ENCODE results near the gene SLC35A5.
A peak's percentile ranks its signal among the peaks of the same experiment; 100 is the strongest.
"Not testable (repeated sequence)": the region's sequence is repeated elsewhere in the genome, so short reads cannot be mapped to it uniquely, and the experiment has no call there.

SLC35A5 gene, protein sequence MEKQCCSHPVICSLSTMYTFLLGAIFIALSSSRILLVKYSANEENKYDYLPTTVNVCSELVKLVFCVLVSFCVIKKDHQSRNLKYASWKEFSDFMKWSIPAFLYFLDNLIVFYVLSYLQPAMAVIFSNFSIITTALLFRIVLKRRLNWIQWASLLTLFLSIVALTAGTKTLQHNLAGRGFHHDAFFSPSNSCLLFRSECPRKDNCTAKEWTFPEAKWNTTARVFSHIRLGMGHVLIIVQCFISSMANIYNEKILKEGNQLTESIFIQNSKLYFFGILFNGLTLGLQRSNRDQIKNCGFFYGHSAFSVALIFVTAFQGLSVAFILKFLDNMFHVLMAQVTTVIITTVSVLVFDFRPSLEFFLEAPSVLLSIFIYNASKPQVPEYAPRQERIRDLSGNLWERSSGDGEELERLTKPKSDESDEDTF

DNA sequence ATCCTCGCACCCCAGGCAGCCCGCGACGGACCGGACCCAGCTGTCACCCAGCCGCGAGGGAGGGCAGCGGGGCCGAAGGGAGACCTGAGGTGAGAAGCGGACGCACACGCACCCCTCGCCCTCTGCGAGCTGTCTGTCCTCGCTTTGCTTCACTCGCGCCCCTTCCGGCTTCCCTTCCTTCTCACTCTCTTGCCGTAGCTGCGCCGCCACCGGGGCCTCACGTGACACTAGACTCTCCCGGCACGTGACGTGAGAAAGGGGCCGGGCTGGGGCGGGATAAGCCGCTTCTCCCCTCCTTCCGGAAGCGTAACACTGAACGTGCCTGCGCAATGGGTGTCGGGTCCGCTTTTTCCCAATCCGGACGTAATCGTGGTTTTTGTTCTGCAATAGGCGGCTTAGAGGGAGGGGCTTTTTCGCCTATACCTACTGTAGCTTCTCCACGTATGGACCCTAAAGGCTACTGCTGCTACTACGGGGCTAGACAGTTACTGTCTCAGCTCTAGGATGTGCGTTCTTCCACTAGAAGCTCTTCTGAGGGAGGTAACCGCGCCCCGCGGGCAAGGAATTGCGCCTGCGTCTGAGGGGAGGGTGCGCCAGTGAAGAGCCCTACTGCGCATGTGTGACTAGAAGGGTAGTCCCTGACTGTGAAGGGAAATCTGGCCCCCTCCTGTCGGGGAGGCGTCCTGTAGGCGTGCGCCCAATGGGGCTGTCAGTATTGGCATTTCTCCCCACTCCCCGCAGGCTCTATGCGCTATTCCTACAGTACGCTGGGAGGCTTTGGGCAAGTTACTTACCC lies at the start of gene SLC35A5, which contains the start of gene ATG3:
Gene SLC35A5 (plus strand): TSS at position 312 of the 796 bp plus-strand sequence. CDS start 1,359 bp downstream, outside the sequence.
Gene ATG3 (minus strand): TSS at position 229 of the 796 bp plus-strand sequence. CDS start 434 bp downstream, outside the sequence.
- peak; percentile 99 for DNase-seq (ENCODE audit: low read depth in 2 of 2)

DNA sequence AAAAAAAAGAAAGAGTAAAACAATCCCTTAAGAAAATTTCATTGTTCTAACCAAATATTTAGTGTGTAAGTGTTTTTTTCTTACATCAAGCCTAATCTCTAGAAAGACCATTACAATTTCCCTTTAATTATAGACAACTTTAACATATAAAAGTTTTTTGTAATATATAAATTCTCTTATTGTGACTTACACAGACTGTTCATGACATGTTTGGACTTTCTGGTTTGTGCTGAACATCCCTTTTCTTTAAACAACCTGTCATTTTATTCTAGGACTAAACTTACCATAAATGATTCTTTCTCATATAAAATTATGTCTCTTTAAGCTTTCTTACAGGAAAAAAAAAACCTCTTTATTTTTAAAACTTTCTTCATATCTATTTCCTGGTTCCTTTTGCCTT lies 49.5 kb upstream of the SLC35A5 start:
- no peak for DNase-seq (ENCODE audit: low read depth in 2 of 2)

DNA sequence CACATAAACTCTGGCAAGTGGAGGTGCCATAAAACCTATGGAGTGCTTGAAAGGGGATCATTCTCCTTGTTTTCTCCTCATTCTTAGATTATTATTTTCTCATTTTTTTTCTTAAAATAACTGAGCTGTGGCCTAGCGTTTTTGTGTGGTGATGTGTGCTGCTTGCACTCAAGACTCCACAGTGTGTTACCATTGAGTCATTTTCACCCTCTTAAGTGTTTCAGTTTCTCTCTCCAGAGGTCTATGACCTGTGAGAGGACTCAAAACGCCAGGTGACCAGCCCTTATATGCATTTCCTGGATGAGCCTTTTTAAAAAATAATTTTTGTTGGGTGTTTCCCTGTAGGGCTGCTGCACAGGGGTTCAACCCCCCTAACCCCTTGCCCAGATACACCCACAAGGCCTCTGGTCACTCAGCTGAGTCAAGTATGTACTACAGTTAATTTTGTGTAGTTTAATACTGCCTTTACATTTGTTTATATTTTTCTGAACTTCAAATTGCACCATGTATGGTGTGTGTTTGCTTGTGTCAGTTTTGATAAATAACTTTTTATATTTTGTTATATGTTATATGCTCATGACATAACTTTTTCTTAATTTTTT lies 47.2 kb upstream of the SLC35A5 start:
- no peak for DNase-seq (ENCODE audit: low read depth in 2 of 2)

DNA sequence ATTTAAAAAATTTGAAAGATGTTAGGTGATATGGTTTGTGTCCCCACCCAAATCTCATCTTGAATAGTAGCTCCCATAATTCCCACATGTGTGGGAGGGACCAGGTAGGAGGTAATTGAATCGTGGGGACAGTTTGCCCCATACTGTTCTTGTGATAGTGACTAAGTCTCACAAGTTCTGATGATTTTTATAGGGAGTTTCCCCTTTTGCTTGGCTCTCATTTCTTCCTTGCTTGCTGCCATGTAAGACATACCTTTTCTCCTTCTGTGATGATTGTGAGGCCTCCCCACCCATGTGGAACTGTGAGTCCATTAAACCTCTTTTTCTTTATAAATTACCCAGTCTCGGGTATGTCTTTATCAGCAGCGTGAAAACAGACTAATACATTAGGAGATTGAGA lies 42.9 kb upstream of the SLC35A5 start:
- DNase-seq (ENCODE audit: low read depth in 2 of 2) = not testable (repeated sequence)

DNA sequence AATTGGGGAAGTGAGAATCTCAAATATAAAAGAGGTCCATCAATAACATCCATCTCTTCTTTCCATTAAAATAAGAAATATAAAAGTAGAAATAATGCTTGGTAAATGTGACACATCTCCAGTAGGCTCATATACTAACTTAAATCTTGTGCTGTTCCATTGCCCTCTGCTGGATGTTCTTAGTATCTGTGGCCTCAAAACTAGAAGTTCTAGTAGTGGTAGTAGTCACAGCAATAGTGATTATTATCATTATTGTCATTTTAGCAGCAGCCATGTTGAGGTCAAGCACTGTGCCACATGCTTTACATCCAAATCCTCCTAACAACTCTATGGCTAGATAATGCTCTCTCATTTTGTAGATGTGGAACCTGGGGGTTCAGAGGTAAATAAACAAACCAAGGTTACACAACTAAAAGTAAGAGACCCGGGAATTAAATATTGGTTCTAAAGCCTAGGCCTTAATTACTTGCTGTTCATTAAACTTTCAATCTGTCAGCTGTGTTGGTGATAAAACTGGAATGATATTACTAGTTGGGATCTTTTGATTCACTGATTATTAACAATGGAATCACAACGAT lies 42.3 kb upstream of the SLC35A5 start:
- no peak for DNase-seq (ENCODE audit: low read depth in 2 of 2)

DNA sequence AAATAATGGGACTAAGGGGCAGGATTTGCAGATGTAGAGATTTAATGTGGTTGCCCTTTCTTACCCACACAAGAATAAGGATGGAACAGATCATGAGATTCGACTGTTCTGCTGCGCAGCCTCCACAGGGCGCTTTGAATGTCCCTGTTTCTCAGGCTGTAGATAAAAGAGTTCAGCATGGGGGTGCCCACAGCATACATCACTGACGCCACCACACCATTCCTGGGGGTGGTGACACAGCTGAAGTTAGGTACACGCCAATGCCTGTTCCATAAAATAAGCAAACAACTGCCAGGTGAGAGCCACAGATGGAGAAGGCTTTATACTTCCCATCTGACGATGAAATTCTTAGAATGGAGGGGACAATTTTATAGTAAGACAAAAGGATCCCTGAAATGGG lies 37.7 kb upstream of the SLC35A5 start:
- DNase-seq (ENCODE audit: low read depth in 2 of 2) = not testable (repeated sequence)

GRCh38 chr3:112530573-112530972 lies 31.3 kb upstream of the SLC35A5 start:
- no peak for DNase-seq (ENCODE audit: low read depth in 2 of 2)

GRCh38 chr3:112531358-112531781 lies 30.5 kb upstream of the SLC35A5 start:
- DNase-seq (ENCODE audit: low read depth in 2 of 2) = no peak

- DNase-seq (ENCODE audit: low read depth in 2 of 2) = no peak
Observed at GRCh38 chr3:112539825-112540650, 21.8 kb upstream of the SLC35A5 start.

GRCh38 chr3:112546216-112546759 lies 15.6 kb upstream of the SLC35A5 start:
- no peak for DNase-seq (ENCODE audit: low read depth in 2 of 2)

DNA sequence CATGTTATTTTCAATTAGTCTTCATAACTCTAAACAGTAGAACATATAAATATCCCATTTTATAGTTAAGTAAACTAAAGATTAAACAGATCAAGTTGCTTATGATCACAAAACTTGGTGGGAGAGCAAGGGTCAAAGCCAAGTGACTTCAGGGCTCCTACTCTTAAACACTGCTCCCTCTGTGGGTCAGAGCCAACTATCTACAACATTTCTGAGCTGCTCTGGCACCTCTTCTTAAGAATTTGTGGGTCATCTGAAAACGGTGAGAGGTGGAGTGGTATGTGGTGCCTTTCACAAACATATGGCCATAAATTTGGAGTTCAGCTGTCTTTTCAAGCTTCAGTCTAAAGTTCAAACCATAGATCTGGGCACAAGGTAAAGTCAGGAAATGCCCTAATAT lies 11.0 kb upstream of the SLC35A5 start:
- no peak for DNase-seq (ENCODE audit: low read depth in 2 of 2)

DNA sequence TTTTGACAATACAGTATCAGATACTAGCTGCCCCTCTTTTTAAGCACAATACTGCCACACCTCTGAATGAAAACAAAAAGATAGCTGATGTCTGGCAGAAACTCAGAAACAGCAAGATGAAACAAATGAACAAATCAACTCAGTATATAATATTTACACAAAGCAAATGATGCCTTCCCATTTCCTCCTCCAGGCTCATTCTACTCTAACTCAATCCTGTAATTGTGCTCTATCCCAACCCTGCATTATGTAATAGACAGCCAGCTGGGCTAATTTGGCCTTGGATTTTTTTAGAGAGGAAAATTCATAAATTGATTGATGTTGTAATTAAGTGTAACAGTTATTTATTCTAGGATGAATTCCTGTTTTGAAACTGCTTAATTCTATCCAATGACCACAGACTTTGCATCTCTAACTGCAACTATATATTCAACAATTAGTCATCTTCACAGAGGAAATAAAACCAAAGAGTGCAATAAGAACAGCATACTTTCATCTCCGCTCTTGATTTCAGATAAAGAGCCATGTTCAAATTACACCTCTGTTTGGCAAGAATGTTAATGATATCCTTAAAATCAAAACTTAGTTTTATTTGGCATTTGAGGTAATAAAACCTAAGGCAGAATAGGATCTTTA lies 6.2 kb upstream of the SLC35A5 start:
- DNase-seq (ENCODE audit: low read depth in 2 of 2) = no peak

DNA sequence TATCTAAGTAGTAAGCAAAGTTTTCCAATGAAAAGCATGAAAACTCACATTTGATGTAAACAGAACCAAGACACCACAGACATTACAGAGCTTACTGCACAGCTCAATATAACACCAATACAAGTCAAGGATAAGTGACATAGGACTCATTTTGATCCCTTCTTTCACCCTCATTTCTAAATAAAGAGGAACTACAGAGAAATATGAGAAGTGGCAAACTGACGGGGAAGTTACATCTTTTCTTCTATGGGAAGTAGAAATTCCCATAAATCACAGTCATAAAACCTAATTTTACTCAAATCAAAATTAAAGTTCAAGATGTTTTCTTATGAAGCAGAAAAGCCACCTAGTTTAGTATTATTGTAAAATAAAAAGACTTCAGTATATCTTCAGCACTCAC lies 3.9 kb upstream of the SLC35A5 start:
- no peak for DNase-seq (ENCODE audit: low read depth in 2 of 2)

- no peak for DNase-seq (ENCODE audit: low read depth in 2 of 2)
Observed at GRCh38 chr3:112560307-112560706, 1.5 kb upstream of the SLC35A5 start.

DNA sequence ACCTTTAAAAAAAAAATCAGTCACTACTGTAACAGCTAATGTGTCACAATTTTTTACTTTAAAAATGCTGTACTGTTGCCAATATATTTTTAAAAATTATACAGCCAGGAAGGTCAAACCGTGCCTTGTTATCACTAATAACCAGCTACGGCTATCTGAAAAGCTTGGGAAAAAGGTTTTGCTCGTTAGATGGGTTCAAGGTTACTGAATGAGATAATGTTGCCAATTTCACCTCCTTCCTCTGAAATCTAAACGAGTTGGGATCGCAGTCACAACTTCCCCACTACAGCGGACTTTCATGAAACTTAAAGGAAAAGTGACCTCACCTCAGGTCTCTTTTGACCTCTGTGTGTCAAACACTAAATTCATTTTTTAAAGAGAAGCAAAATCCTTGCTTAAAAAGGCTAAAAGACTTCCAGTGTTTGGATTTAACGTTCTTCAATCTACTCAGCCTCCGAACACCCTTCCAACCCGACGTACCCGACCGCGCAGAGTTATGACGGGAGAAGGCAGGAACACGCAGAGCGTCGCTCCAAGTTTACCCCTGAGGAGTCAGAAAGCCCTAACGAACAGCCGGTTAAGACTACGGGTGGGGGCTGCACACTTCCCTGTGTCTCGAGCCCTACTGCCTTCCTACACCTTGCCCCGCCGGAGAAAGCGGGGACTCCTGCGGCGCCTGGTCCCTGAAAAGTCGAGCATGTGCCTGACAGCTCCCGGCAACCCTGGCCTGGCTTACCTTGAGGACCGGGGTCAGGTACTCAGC lies 943 bp upstream of the SLC35A5 start:
- DNase-seq (ENCODE audit: low read depth in 2 of 2) = peak; percentile 24 to 28

DNA sequence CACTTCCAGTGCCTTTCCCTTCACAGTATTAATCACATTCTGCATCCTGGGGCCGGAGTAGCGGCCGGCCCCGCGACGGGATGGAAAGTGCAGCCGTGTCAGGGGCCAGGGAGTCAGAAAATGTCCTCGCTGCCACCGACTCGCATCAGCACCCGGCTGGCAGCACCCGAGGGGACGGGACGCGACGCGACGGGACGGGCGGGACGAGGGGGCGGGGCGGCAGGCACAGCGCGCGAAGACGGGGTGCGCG lies 436 bp upstream of the SLC35A5 start:
- DNase-seq (ENCODE audit: low read depth in 2 of 2) = peak in 1 of 2 donors; percentile 68

DNA sequence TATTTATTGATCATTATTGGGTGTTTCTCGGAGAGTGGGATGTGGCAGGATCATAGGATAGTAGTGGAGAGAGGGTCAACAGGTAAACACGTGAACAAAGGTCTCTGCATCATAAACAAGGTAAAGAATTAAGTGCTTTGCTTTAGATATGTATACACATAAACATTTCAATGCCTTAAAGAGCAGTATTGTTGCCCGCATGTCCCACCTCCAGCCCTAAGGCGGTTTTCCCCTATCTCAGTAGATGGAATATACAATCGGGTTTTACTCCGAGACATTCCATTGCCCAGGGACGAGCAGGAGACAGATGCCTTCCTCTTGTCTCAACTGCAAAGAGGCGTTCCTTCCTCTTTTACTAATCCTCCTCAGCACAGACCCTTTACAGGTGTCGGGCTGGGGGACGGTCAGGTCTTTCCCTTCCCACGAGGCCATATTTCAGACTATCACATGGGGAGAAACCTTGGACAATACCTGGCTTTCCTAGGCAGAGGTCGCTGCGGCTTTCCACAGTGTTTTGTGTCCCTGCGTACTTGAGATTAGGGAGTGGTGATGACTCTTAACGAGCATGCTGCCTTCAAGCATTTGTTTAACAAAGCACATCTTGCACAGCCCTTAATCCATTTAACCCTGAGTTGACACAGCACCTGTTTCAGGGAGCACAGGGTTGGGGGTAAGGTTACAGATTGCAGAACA lies 2.5 kb downstream of the SLC35A5 start:
- DNase-seq (ENCODE audit: low read depth in 2 of 2) = not testable (repeated sequence)

- no peak for DNase-seq (ENCODE audit: low read depth in 2 of 2)
Observed at GRCh38 chr3:112564940-112565305, 3.1 kb downstream of the SLC35A5 start.

DNA sequence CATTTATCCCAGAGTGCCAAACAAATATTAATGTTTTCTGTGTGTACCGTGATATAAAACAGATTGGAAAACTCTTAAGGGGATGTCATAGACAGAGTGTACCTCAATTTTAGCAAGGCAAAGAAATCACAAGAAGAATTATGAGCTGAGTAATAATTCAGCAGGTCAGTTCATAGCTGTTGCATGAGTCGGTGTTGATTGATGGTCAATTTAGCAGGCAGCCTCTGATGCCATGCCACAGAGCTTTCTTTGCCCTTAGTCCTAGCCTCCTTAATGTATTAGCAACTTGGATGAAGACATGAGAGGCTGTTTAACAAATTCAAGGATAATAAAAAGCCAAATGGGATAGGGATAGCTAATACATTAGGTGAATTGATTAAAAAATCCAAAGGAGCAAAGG lies 6.8 kb downstream of the SLC35A5 start:
- no peak for DNase-seq (ENCODE audit: low read depth in 2 of 2)
